Measurements from ENCODE around the gene PXDC1.
"Not testable (repeated sequence)": the region's sequence is repeated elsewhere in the genome, so short reads cannot be mapped to it uniquely, and the experiment has no call there.

The PXDC1 gene

GRCh38 chr6:3707751-3708412 lies 43.6 kb downstream of the PXDC1 start:
- DNase-seq: no peak

DNA sequence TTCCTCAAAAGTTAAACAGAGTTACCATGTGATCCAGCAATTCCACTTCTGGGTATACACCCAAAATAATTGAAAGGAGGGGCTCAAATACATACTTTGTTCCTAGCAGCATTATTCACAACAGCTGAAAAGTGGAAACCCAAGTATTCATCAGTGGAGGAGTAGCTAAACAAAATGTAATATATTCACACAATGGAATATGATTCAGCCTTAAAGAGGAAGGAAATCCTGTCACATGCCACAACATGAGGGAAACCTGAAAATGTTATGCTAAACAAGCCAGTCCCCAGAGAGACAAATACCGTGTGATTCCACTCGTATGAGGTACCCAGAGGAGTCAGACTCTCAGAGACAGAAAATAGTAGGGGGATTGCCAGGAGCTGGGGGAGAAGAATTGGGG lies 44.5 kb downstream of the PXDC1 start:
- DNase-seq: no peak

DNA sequence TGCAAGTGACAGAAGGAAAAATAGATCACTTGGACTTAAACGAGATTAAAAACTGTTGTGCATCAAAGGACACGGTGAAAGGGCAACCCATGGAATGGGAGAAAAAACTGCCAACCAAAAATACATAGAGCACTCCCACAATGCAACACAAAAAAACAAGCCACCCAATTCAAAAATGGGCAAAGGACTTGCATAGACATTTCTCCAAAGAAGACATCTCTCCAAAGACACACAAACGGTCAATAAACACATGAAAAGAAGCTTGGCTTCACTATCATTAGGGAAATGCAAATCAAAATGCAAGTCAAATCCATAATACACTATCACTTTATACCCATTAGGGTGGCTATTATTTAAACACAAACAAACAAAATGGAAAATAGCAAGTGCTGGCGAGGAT lies 45.0 kb downstream of the PXDC1 start:
- DNase-seq: no peak

DNA sequence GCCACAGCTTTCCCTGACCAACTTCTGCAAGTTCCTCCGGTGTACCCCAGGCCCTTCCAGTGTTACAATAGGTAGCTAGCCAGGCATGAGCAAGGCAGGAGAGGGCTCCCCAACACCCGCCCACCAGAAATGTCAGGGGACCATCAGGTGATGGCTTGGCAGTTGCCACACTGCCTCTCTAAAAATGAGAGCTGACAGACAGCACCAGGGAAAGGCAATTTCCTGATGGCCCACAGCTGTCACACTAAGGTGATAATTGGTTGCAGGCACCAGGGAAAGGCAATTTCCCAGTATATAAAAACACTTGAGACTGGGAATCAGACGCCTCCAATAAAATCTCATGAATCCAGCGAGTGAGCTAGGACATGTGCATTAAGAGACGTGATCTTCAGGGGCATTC lies 49.9 kb downstream of the PXDC1 start:
- DNase-seq: no peak

DNA sequence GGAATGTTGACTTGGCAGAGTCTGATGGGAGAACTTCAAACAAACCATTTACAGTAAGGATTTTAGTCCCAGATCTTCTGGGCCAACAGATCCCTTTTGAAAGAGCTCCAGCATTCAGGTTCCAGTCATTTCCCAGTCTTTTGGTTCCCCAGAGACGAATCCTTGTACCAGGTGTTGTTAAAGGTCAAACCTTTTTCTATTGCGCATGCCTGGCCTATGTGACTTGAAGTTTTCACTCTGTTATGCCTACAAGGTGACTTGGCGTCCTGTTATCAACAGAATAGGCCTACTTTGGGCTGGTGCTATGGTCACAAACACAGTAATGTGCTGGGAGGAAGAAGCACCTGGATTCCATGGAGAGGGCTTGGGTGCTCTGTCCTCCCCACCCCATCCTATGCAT lies 52.3 kb downstream of the PXDC1 start:
- no peak for DNase-seq

GRCh38 chr6:3698021-3698420 lies 53.5 kb downstream of the PXDC1 start:
- no peak for DNase-seq

DNA sequence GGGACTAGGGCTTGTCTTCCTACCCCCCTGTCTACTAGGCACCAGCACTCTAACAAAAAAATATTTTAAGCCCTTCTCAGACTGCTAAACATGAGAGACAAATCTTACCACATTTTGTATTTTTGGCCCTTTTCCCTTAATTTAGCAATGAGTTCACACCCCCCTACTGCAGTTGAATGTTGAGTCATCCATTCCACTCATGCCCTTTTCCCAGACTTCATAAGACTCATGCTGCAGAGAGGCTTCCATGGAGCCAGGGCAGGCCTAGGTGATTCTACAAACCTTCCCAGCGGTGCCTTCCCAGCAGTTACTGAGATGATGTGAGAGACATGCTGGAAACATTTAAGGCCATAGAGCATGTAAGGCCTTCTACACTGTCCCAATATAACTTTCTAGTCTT lies 53.9 kb downstream of the PXDC1 start:
- no peak for DNase-seq

- DNase-seq: no peak
Observed at GRCh38 chr6:3696525-3697088, 54.9 kb downstream of the PXDC1 start.

DNA sequence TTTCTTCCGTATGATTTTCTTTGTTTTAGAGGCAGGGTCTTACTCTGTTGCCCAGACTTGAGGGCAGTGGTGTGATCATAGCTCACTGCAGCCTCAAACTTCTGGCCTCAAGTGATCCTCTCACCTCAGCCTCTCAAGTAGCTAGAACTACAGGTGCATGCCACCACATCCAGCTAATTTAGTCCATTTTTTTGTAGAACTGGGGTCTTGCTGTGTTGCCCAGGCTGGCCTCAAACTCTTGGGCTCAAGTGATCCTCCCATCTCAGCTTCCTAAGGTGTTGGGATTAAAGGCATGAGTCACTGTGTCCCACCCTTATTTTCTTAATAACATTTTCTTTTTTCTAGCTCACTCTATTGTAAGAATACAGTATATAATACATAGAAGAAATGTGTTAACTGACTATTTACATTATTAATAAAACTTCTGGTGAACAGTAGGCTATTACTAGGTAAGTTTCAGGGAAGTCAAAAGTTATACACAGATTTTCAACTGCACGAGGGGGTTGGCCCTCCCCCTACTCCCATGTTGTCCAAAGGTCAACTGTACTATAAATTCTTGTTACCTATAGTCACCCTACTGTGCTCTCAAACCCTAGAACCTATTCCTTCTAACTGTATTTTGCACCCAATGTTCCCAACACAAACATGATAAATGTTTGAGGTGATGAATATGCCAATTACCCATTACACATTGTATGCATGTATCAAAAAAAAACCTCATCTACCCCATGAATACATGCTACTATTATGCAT lies 56.3 kb downstream of the PXDC1 start:
- DNase-seq: no peak

DNA sequence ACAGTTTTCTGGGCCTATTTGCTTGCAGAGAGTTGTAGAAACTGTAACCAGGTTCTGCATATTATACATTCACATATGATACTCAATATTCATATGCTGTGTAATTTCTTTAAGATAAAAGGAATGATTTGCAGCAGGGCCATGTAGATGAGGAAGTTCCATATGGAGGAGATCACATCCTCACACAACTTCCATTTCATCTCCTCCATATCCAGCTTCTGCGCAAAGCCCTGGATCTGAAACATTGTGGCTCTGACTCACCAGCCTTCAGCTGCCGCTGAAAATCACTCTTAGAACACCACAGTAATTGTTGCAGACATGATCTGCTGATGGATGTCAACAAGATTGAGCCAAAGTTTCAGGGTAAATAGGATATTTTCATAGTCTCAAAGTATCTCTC lies 57.7 kb downstream of the PXDC1 start:
- no peak for DNase-seq

DNA sequence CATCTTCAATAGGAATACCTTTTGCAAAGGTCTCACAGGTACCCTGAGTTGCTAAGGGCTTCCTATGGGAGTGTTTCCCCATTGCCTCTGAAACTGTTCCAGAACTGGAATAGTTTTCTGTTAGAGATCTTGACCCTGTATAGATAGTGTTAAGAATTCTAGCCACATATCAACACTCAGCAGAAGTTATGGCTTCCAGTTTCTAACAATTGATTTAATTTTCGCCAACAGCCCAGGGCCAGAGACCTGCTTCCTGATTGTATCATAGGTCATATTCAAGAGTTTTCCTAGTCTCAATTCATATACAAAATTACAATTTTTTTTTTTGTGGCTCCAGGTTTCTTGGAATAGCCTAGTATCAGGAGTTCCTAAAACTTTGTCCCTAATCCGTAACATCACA lies 61.0 kb downstream of the PXDC1 start:
- no peak for DNase-seq

- DNase-seq: no peak
Observed at GRCh38 chr6:3687847-3688246, 63.7 kb downstream of the PXDC1 start.

DNA sequence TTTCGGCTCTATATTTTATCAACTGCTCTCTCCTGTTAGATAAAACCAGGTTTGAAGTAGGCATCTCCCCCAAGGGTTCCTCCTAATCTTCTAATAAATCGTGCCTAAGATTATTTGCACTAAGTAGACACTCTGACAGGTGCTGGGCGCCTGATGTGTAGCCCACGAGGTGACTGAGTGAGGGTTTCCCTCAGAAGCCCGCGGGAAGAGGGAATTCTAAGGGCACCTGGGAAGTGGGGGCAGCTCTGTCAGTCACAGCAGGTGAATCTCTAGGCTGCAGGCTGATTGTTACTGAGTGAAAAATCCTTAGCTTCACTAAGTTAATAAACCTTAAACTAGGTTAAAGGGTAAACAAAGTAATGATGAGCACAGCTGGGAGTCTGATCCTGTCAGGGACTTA lies 68.2 kb downstream of the PXDC1 start:
- no peak for DNase-seq

GRCh38 chr6:3678946-3679345 lies 72.6 kb downstream of the PXDC1 start:
- no peak for DNase-seq

DNA sequence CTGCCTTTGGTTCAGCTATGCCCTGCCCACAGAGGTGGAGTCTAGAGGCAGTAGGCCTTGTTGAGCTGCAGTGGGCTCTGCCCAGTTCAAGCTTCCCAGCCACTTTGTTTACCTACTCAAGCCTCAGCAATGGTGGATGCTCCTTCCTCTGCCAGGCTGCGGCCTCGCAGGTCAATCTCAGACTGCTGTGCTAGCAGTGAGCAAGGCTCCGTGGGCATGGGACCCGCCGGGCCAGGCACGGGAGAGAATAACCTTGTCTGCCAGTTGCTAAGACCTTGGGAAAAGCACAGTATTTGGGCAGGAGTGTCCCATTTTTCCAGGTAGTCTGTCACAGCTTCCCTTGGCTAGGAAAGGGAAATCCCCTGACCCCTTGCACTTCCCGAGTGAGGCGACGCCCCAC lies 73.8 kb downstream of the PXDC1 start:
- DNase-seq: not testable (repeated sequence)

GRCh38 chr6:3677351-3677750 lies 74.2 kb downstream of the PXDC1 start:
- DNase-seq: not testable (repeated sequence)

Measured in activated CD4-positive, alpha-beta T cell treated with anti-CD3 and anti-CD28 coated beads, Interleukin-10, Interleukin-2, amounts not matched to agents 100 ng/mL and 50 ng/mL, durations not matched to agents 16 hours and 8 hours (primary cell).